Endothelial cell of umbilical vein (primary cell): Measurements from ENCODE around the gene PPP1R12A.

Experiments used
- CTCF ChIP-seq, 2 donors: IDR thresholded peaks; 1 replicate in 1 of 2; 2 replicates in 1 of 2; pipeline ENCODE4 v1.5.1; 2011; ENCODE audit warnings: low read length in 2 of 2, mild to moderate bottlenecking in 2 of 2, moderate library complexity in 2 of 2, control low read depth in 1 of 2, inconsistent platforms in 1 of 2, low read depth in 1 of 2; ENCODE audit not compliant: insufficient read depth in 1 of 2; ENCODE audit errors: extremely low read depth in 1 of 2
- EZH2 ChIP-seq: IDR thresholded peaks from 2 replicates; pipeline ENCODE4 v1.6.1; 2012; ENCODE audit warnings: borderline replicate concordance, low read depth, mild to moderate bottlenecking, moderate library complexity, low read length, inconsistent platforms; ENCODE audit not compliant: severe bottlenecking
- FOS ChIP-seq: IDR thresholded peaks from 2 replicates; pipeline ENCODE4 v1.6.1; 2011; ENCODE audit warnings: mild to moderate bottlenecking, low read length, moderate library complexity, borderline replicate concordance; ENCODE audit not compliant: insufficient read depth
- JUN ChIP-seq: IDR thresholded peaks from 2 replicates; pipeline ENCODE4 v1.6.1; 2011; ENCODE audit warnings: borderline replicate concordance, low read depth; ENCODE audit not compliant: insufficient read length, insufficient read depth
- MAX ChIP-seq: IDR thresholded peaks from 2 replicates; pipeline ENCODE4 v1.6.1; 2011; ENCODE audit not compliant: insufficient read depth, insufficient read length
- POLR2A ChIP-seq: IDR thresholded peaks from 2 replicates; pipeline ENCODE4 v1.6.1; 2012; ENCODE audit warnings: low read depth, mild to moderate bottlenecking, control low read depth, low read length
- POLR2AphosphoS5 ChIP-seq: IDR thresholded peaks from 2 replicates; pipeline ENCODE4 v1.6.1; 2012; ENCODE audit warnings: low read depth, mild to moderate bottlenecking, control low read depth, low read length, moderate library complexity; ENCODE audit not compliant: insufficient read depth

- TF ChIP-seq CTCF (IDR thresholded peaks at IDR 0.05; ENCODE audit: extremely low read depth in 1 of 2, insufficient read depth in 1 of 2, low read depth in 1 of 2, low read length in 2 of 2) (no peak), EZH2 (no peak), POLR2A (no peak), MAX (no peak), JUN (no peak), POLR2AphosphoS5 (no peak), FOS (no peak)
Observed at GRCh38 chr12:79919762-79920161, 15.1 kb downstream of the PPP1R12A start.
